Fibroblast of the aortic adventitia (primary cell): ENCODE data around the gene FBXL13. TPM values are rescaled to one million over a fixed set of nuclear protein-coding genes. Genes with fewer than 3 reads are reported as not detected.
"Not testable (repeated sequence)": the region's sequence is repeated elsewhere in the genome, so short reads cannot be mapped to it uniquely, and the experiment has no call there.

Experiments
- DNase-seq: peaks from one replicate; pipeline ENCODE4 v3.0.0-alpha.2; 2010; ENCODE audit warnings: low read depth
- H3K4me3 ChIP-seq: 2 replicates; pipeline ENCODE4 v1.5.1; 2011; ENCODE audit warnings: low read depth, mild to moderate bottlenecking, control low read depth, low read length, moderate library complexity
- total RNA-seq: library from RNA; depleted of rRNA; stranded (reverse); fragments of >200 nt; gene quantifications from 2 replicates; pipeline ENCODE4 v1.2.3, GENCODE V29; 2012; ENCODE audit warnings: low replicate concordance
- TF ChIP-seq, protein P1 (sequence below): IDR thresholded peaks from 2 replicates; pipeline ENCODE4 v1.5.1; 2011; ENCODE audit warnings: mild to moderate bottlenecking, low read length, control low read depth, inconsistent platforms; ENCODE audit not compliant: insufficient read depth

FBXL13 gene
- total RNA-seq, 1 donor, result 3.4 TPM

DNA sequence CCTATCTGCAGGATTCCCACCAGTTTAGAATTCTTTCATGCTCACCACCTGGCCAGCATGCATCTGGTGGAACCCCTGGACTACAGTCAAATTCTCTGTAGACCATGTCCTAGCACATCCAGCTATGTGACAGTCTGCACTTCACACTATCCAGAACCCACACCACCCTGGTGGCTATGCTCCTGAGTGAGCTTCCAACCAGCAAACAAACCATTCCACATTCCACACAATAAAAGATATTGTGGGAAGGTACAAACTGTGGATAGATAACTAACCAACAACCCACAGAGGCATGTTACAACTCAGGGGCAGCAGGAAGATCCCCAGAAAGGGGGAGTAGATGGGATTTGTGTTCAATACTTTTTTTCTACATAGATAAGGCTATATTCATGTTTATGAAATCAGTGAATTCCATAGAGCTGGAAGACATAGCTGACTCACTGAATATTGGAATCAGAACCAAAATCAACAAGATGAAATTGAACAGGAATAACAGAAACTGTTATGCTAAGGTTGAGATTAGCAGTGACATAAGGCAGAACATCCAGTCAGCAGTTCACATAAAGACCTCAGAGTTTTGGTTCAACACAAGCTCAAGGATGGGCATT, 89.3 kb downstream of the FBXL13 start:
- peak; percentile 89 for DNase-seq
- no peak overlapping the region for H3K4me3 ChIP-seq
- TF ChIP-seq, protein P1, sequence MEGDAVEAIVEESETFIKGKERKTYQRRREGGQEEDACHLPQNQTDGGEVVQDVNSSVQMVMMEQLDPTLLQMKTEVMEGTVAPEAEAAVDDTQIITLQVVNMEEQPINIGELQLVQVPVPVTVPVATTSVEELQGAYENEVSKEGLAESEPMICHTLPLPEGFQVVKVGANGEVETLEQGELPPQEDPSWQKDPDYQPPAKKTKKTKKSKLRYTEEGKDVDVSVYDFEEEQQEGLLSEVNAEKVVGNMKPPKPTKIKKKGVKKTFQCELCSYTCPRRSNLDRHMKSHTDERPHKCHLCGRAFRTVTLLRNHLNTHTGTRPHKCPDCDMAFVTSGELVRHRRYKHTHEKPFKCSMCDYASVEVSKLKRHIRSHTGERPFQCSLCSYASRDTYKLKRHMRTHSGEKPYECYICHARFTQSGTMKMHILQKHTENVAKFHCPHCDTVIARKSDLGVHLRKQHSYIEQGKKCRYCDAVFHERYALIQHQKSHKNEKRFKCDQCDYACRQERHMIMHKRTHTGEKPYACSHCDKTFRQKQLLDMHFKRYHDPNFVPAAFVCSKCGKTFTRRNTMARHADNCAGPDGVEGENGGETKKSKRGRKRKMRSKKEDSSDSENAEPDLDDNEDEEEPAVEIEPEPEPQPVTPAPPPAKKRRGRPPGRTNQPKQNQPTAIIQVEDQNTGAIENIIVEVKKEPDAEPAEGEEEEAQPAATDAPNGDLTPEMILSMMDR, result no peak

DNA sequence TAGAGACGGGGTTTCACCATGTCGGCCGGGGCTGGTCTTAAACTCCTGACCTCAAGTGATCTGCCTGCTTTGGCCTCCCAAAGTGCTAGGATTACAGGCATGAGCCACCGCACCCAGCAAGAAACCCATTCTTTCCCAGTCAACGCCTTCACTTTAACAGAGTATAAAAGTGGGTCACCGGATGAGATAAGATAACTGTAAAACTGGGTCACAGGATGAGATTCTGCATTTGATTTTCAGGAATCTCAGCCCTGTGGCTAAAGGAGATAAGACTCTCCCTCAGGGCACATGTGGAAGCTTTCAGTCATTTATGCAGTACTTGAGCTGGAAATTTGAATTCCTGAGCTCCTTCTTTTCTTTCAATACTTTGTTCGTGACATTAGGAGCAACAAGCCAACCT, 91.0 kb downstream of the FBXL13 start:
- TF ChIP-seq, protein P1, result no peak
- H3K4me3 ChIP-seq, result no peak overlapping the region
- peak; percentile 79 for DNase-seq

DNA sequence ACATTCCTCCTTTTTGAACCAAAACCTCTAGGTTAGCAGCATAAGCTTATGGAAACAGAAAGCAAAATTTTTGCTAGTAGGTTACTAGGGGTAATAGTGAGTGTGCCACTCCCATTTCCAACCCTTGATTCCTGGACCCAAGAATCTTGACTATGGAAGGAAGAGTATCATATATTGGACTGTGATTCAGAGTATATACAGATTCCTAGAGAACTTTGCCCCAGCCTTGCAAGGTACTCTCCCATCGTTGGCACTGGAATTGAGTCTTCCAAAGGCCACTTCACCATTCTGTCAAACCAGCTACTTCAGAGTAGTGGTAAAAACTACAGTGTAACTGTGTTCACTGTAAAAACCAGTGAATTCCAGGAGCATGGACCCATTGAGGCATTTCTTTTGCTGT, 92.4 kb downstream of the FBXL13 start:
- H3K4me3 ChIP-seq, result no peak overlapping the region
- DNase-seq, result no peak
- TF ChIP-seq, protein P1, result no peak

- DNase-seq, result no peak
- TF ChIP-seq, protein P1, result no peak
- H3K4me3 ChIP-seq, result no peak overlapping the region
Observed at GRCh38 chr7:102981451-102981850, 93.1 kb downstream of the FBXL13 start.

DNA sequence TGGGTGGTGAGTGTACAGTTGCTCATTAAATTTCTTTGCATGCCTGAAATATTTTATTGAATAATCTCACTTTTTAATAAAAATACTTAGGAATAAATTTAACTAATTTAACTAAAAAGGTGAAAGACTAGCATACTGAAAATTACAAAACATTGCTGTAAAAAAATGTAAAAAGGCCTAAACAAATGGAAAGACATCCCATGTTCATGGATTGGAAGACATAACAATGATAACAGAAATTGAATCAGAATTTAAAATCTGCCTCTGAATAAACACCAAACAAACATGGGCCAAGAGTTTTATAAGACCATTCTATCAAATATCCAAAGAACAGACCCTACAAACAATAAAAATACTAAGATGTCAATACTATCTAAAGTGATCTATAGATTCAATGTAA, 94.9 kb downstream of the FBXL13 start:
- H3K4me3 ChIP-seq, result no peak overlapping the region
- TF ChIP-seq, protein P1, result no peak
- DNase-seq, result no peak

- no peak overlapping the region for H3K4me3 ChIP-seq
- TF ChIP-seq, protein P1, result no peak
- DNase-seq, result peak; percentile 92
Observed at GRCh38 chr7:102978284-102978683, 96.3 kb downstream of the FBXL13 start.

- not testable (repeated sequence) for H3K4me3 ChIP-seq, DNase-seq
Observed at GRCh38 chr7:102977586-102977985, 97.0 kb downstream of the FBXL13 start.
